GM12878 (cell line): Measurements from ENCODE around the gene LYPD6. TPM values are rescaled to one million over a fixed set of nuclear protein-coding genes. Genes with fewer than 3 reads are reported as not detected.

ENCODE experiments used
- ATAC-seq: fragments of 200-7000 bp; cut with Tn5 transposase; 3 replicates; pipeline ENCODE4 v1.9.1; 2020; ENCODE audit warnings: mild to moderate bottlenecking, moderate library complexity
- BruUV-seq: library from RNA; stranded (reverse); fragments of 400-500 nt; replicated peaks from 2 replicates; lab custom pipeline; 2021; lab: Mats Ljungman, UMichigan
- CTCF ChIA-PET: fragments of 300-600 bp; sonication (Branson Sonifier 250); formaldehyde crosslinking; extraction: SDS; loops from one replicate; lab custom pipeline; 2021; ENCODE audit warnings: inconsistent platforms; lab: Yijun Ruan, JAX
- POLR2A ChIA-PET: fragments of 350-600 bp; formaldehyde crosslinking; extraction: SDS; loops from one replicate; lab custom pipeline; 2021; ENCODE audit warnings: inconsistent platforms; lab: Charles Lee
- RAD21 ChIA-PET: fragments of 300-600 bp; sonication (Branson Sonifier 250); formaldehyde crosslinking; loops from one replicate; lab custom pipeline; 2023; ENCODE audit warnings: antibody characterized with exemption; ENCODE audit not compliant: unreplicated experiment; lab: Charles Lee
- SMC1A ChIA-PET: fragments of 300-600 bp; sonication (Branson Sonifier 250); formaldehyde crosslinking; loops from one replicate; lab custom pipeline; 2023; ENCODE audit not compliant: unreplicated experiment, uncharacterized antibody; lab: Charles Lee
- DNase-seq: peaks from one replicate; pipeline ENCODE4 v3.0.0-alpha.2; 2011; ENCODE audit warnings: low read depth, low spot score
- FAIRE-seq: peaks from 3 replicates; lab custom pipeline; 2011; peaks lifted over from hg19 to GRCh38; lab: Jason Lieb, UNC
- H2AFZ ChIP-seq: 2 replicates; pipeline ENCODE4 v1.6.0; 2011; ENCODE audit warnings: low read depth, low read length, control low read depth; ENCODE audit not compliant: control insufficient read depth
- H3K27ac ChIP-seq: 2 replicates; pipeline ENCODE4 v1.5.1; 2011; ENCODE audit warnings: control low read depth; ENCODE audit not compliant: control insufficient read depth, insufficient read depth
- H3K27me3 ChIP-seq, 2 experiments: replicated peaks in 1 of 2; 2 replicates each; pipeline versions ENCODE4 v1.6.0 to v1.6.1; 2011; ENCODE audit warnings: low read length in 1 of 2; ENCODE audit not compliant: control insufficient read depth in 2 of 2, insufficient read depth in 2 of 2
- H3K36me3 ChIP-seq, 2 experiments: 2 replicates each; pipeline ENCODE4 v1.5.1; 2011; ENCODE audit warnings: low read length in 1 of 2; ENCODE audit not compliant: control insufficient read depth in 2 of 2, insufficient read depth in 2 of 2
- H3K4me1 ChIP-seq: 2 replicates; pipeline ENCODE4 v1.6.1; 2011; ENCODE audit warnings: mild to moderate bottlenecking, low read length, moderate library complexity, mixed read lengths; ENCODE audit not compliant: control insufficient read depth, insufficient read depth
- H3K4me2 ChIP-seq: 2 replicates; pipeline ENCODE4 v1.6.0; 2011; ENCODE audit warnings: control low read depth; ENCODE audit not compliant: control insufficient read depth, insufficient read depth
- H3K4me3 ChIP-seq: fragments of 200-600 bp; sonication (generic); 2 replicates; pipeline ENCODE4 v1.5.1; 2016
- H3K79me2 ChIP-seq: 2 replicates; pipeline ENCODE4 v1.6.0; 2011; ENCODE audit warnings: low read length; ENCODE audit not compliant: control insufficient read depth, insufficient read depth
- H3K9ac ChIP-seq: 2 replicates; pipeline ENCODE4 v1.8.0; 2011; ENCODE audit warnings: low read length, control low read depth, mixed read lengths; ENCODE audit not compliant: control insufficient read depth, insufficient read depth
- H3K9me3 ChIP-seq: replicated peaks from 3 replicates; pipeline ENCODE4 v1.5.1; 2011; ENCODE audit warnings: mild to moderate bottlenecking, low read length; ENCODE audit not compliant: control insufficient read depth, insufficient read depth
- H4K20me1 ChIP-seq: 2 replicates; pipeline ENCODE4 v1.6.0; 2011; ENCODE audit not compliant: control insufficient read depth, insufficient read depth
- CTCF ChIP-seq, 3 experiments: IDR thresholded peaks in 2 of 3; conservative IDR thresholded peaks in 1 of 3; 2 replicates each; pipeline ENCODE4 v1.5.1; 2011; ENCODE audit warnings: low read depth in 3 of 3, low read length in 3 of 3, mild to moderate bottlenecking in 3 of 3, control low read depth in 2 of 3, moderate library complexity in 2 of 3, inconsistent platforms in 1 of 3, mixed read lengths in 1 of 3; ENCODE audit not compliant: control insufficient read depth in 2 of 3, insufficient read depth in 1 of 3; ENCODE audit errors: extremely low read depth in 1 of 3
- DPF2 ChIP-seq: fragments of 450-650 bp; IDR thresholded peaks from 2 replicates; pipeline ENCODE4 v1.6.1; 2017; ENCODE audit warnings: mild to moderate bottlenecking
- RB1 ChIP-seq: fragments of 450-650 bp; formaldehyde crosslinking; IDR thresholded peaks from 2 replicates; pipeline ENCODE4 v1.6.1; 2017; ENCODE audit warnings: mild to moderate bottlenecking, borderline replicate concordance
- SPI1 ChIP-seq: IDR thresholded peaks from 2 replicates; pipeline ENCODE4 v1.6.1; 2011; ENCODE audit warnings: low read depth, mild to moderate bottlenecking, low read length, moderate library complexity, borderline replicate concordance; ENCODE audit not compliant: insufficient read depth
- TCF12 ChIP-seq: IDR thresholded peaks from 2 replicates; pipeline ENCODE4 v1.6.1; 2011; ENCODE audit warnings: low read depth, mild to moderate bottlenecking, low read length
- WGBS: methylation state at CpG from one replicate; pipeline ENCODE4 v1.1.6; 2016; ENCODE audit warnings: low lambda C conversion rate; ENCODE audit not compliant: insufficient replicate concordance, insufficient coverage; ENCODE audit errors: missing lambda C conversion rate; 5-methylcytosine and 5-hydroxymethylcytosine counted together
- in situ Hi-C: fragments of 300-500 bp; cut with MboI; formaldehyde crosslinking; loops from 9 replicates; pipeline ENCODE4 v1.14.3; 2018; ENCODE audit warnings: mixed read lengths
- intact Hi-C: fragments of 100-400 bp; cut with micrococcal nuclease; formaldehyde crosslinking; loops from one replicate; pipeline ENCODE4 v1.14.2; 2022; ENCODE audit not compliant: unreplicated experiment
- polyA plus RNA-seq, 11 experiments: library from polyadenylated mRNA; depleted of rRNA in 4 of 11; unstranded in 6 of 11; stranded (reverse) in 5 of 11; fragments of >200 nt; fragmentation: Nextera tagmentation in 4 of 11; fragmentation: Illumina TruSeq in 1 of 11; extraction: Ambion mirVana in 4 of 11; extraction: Trizol in 1 of 11; gene quantifications; 1 replicate in 1 of 11; 2 replicates in 10 of 11; pipeline versions ENCODE4 v1.2.1 to v1.2.3, GENCODE V29; 2011 to 2016; ENCODE audit warnings: inconsistent platforms in 2 of 11, missing spikeins in 2 of 11, low read depth in 1 of 11
- total RNA-seq, 4 experiments: library from RNA; depleted of rRNA in 3 of 4; stranded (reverse); fragments of >200 nt in 3 of 4; fragmentation: Illumina TruSeq in 1 of 4; extraction: Trizol in 1 of 4; gene quantifications; 2 replicates each; pipeline versions ENCODE4 v1.2.1 to v1.2.3, GENCODE V29; 2013 to 2021
- TF ChIP-seq, protein P1 (sequence below): fragments of 450-650 bp; IDR thresholded peaks from 2 replicates; pipeline ENCODE4 v1.6.1; 2016; ENCODE audit warnings: mild to moderate bottlenecking, moderate library complexity, borderline replicate concordance

The LYPD6 gene
- total and polyA plus RNA-seq, 10 of the 15 experiments (the other 5 are each of a cell fraction or from before 2014, with no cell fraction given), result not detected

DNA sequence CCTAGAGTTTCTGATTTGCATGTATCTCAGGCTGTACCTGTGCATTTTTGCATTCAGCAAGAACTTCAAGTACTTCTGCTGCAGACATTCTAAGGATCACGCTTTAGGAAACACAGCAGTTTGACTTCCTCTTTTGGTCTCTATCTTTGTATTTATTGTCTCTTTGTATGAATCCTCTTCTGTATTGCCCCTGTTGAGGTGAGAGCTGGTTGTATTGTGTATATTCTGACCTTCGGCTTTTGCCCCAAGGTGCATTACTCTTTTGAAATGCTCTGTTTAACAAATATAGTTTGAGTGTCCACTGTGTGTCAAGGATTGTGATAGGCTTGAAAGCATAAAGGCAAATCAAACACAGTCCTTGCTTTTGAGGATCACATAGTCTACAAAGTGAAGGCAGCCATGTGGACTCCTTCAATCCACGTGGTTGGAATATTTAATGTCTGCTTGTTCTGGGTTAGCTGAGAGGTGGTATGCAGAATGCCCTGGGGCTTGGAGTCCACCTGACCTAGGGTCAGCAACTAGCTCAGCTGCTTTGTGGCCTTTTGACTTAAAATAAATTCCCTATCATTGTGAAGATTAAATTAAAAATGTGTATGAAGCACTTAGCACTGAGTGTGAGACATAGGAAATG lies 108.1 kb downstream of the LYPD6 start:
- Histone ChIP-seq H3K79me2 (no peaks in the 10 kb centered on the region), H3K27ac (no peak overlapping the region), H2AFZ (no peak overlapping the region), H4K20me1 (no peaks in the 10 kb centered on the region), H3K4me1 (no peaks in the 10 kb centered on the region), H3K9me3 (no peaks in the 10 kb centered on the region), H3K27me3 (no peaks in the 10 kb centered on the region), H3K4me3 (no peak overlapping the region), H3K36me3 (no peaks in the 10 kb centered on the region), H3K4me2 (no peak overlapping the region), H3K9ac (no peak overlapping the region)
- 22% methylated on average over 3 of the region's 3 CpGs for WGBS
- POLR2A ChIA-PET, result no interaction called here
- ATAC-seq (peak; percentile 55; the same call in 2 of the 3 replicates), FAIRE-seq (no peak), DNase-seq (no peak)
- RAD21 ChIA-PET, result no interaction called here
- intact Hi-C loops, result loop anchor here (5.0 kb wide), 1 partner anchor 124 kb away; no protein-coding TSS in a partner anchor
- CTCF ChIA-PET, result interaction anchor here (0.7 kb wide), 1 partner anchor 51 kb away, joined by 3 read pairs; no protein-coding TSS in a partner anchor
- BruUV-seq, result no TSS peak
- TF ChIP-seq TCF12 (no peak), CTCF (IDR thresholded peaks at IDR 0.05 in 2 of 3, conservative IDR thresholded peaks at IDR 0.05 in 1 of 3; ENCODE audit: control insufficient read depth in 2 of 3, extremely low read depth in 1 of 3, insufficient read depth in 1 of 3, low read depth in 3 of 3, low read length in 3 of 3) (no peak), SPI1 (peak; percentile 85), RB1 (no peak), DPF2 (no peak)
- TF ChIP-seq, protein P1, sequence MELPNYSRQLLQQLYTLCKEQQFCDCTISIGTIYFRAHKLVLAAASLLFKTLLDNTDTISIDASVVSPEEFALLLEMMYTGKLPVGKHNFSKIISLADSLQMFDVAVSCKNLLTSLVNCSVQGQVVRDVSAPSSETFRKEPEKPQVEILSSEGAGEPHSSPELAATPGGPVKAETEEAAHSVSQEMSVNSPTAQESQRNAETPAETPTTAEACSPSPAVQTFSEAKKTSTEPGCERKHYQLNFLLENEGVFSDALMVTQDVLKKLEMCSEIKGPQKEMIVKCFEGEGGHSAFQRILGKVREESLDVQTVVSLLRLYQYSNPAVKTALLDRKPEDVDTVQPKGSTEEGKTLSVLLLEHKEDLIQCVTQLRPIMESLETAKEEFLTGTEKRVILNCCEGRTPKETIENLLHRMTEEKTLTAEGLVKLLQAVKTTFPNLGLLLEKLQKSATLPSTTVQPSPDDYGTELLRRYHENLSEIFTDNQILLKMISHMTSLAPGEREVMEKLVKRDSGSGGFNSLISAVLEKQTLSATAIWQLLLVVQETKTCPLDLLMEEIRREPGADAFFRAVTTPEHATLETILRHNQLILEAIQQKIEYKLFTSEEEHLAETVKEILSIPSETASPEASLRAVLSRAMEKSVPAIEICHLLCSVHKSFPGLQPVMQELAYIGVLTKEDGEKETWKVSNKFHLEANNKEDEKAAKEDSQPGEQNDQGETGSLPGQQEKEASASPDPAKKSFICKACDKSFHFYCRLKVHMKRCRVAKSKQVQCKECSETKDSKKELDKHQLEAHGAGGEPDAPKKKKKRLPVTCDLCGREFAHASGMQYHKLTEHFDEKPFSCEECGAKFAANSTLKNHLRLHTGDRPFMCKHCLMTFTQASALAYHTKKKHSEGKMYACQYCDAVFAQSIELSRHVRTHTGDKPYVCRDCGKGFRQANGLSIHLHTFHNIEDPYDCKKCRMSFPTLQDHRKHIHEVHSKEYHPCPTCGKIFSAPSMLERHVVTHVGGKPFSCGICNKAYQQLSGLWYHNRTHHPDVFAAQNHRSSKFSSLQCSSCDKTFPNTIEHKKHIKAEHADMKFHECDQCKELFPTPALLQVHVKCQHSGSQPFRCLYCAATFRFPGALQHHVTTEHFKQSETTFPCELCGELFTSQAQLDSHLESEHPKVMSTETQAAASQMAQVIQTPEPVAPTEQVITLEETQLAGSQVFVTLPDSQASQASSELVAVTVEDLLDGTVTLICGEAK, result no peak
- SMC1A ChIA-PET, result no interaction called here
- in situ Hi-C loops, result no loop called here
